ENCODE data around the gene LSP1.

LSP1 gene

GRCh38 chr11:1837171-1838076 lies 15.5 kb upstream of the LSP1 start:
- Histone ChIP-seq H3K4me1 (ENCODE audit: control insufficient read depth in 1 of 2, insufficient read depth in 2 of 2, low read length in 2 of 2) (peaks cover 15% of the 10 kb centered on the region in 2 experiments), H3K27me3 (ENCODE audit: insufficient read depth, low read length) (no peaks in the 10 kb centered on the region), H2AFZ (ENCODE audit: insufficient read depth, low read length, poor library complexity) (no peak overlapping the region), H3K4ac (ENCODE audit: low read depth, low read length) (no peak overlapping the region), H4K8ac (ENCODE audit: low read depth, low read length) (no peak overlapping the region), H3K4me2 (ENCODE audit: low read length) (no peak overlapping the region), H3K36me3 (ENCODE audit: control insufficient read depth in 1 of 2, insufficient read depth in 2 of 2, low read length in 2 of 2) (no peaks in the 10 kb centered on the region), H3K23ac (ENCODE audit: low read length) (no peak overlapping the region), H3K14ac (ENCODE audit: low read length) (peak overlapping the region; percentile 19), H3K9ac (ENCODE audit: low read length) (no peak overlapping the region), H2BK5ac (ENCODE audit: low read depth, low read length, poor library complexity) (no peak overlapping the region), H2BK120ac (ENCODE audit: insufficient read depth, low read length, poor library complexity) (no peak overlapping the region), H2AK5ac (ENCODE audit: low read length) (peak overlapping the region; percentile 80), H3K27ac (ENCODE audit: low read depth, low read length) (no peak overlapping the region), H3K79me2 (ENCODE audit: control insufficient read depth, insufficient read depth, low read length, poor library complexity) (peaks cover 3% of the 10 kb centered on the region), H2BK12ac (ENCODE audit: low read length) (no peak overlapping the region), H4K12ac (ENCODE audit: low read depth, low read length) (no peak overlapping the region), H3K18ac (ENCODE audit: low read length) (no peak overlapping the region), H3K9me3 (ENCODE audit: insufficient read depth, low read depth, low read length) (no peaks in the 10 kb centered on the region), H4K91ac (ENCODE audit: low read depth, low read length) (peak overlapping the region; percentile 42), H3K79me1 (ENCODE audit: low read length) (peaks cover 16% of the 10 kb centered on the region), H3K4me3 (ENCODE audit: low read depth, low read length) (no peak overlapping the region)
- WGBS (ENCODE audit: extremely low coverage, insufficient coverage, insufficient read length): no CpG with 5 or more reads among the region's 38 CpGs
- peak; percentile 83 for DNase-seq

- Histone ChIP-seq H3K23ac (ENCODE audit: low read length) (no peak overlapping the region), H3K79me1 (ENCODE audit: low read length) (peaks cover 16% of the 10 kb centered on the region), H3K4me1 (ENCODE audit: control insufficient read depth in 1 of 2, insufficient read depth in 2 of 2, low read length in 2 of 2) (peaks cover 15% of the 10 kb centered on the region in 2 experiments), H2AK5ac (ENCODE audit: low read length) (peak overlapping the region; percentile 34), H2BK5ac (ENCODE audit: low read depth, low read length, poor library complexity) (no peak overlapping the region), H3K36me3 (ENCODE audit: control insufficient read depth in 1 of 2, insufficient read depth in 2 of 2, low read length in 2 of 2) (no peaks in the 10 kb centered on the region), H2BK120ac (ENCODE audit: insufficient read depth, low read length, poor library complexity) (no peak overlapping the region), H3K4me2 (ENCODE audit: low read length) (no peak overlapping the region), H4K91ac (ENCODE audit: low read depth, low read length) (peak overlapping the region; percentile 41), H3K18ac (ENCODE audit: low read length) (no peak overlapping the region), H4K12ac (ENCODE audit: low read depth, low read length) (no peak overlapping the region), H3K9me3 (ENCODE audit: insufficient read depth, low read depth, low read length) (no peaks in the 10 kb centered on the region), H2BK12ac (ENCODE audit: low read length) (peak overlapping the region; percentile 33), H2AFZ (ENCODE audit: insufficient read depth, low read length, poor library complexity) (no peak overlapping the region), H3K4me3 (ENCODE audit: low read depth, low read length) (no peak overlapping the region), H3K79me2 (ENCODE audit: control insufficient read depth, insufficient read depth, low read length, poor library complexity) (peaks cover 3% of the 10 kb centered on the region), H3K27ac (ENCODE audit: low read depth, low read length) (no peak overlapping the region), H3K9ac (ENCODE audit: low read length) (no peak overlapping the region), H3K27me3 (ENCODE audit: insufficient read depth, low read length) (no peaks in the 10 kb centered on the region), H4K8ac (ENCODE audit: low read depth, low read length) (no peak overlapping the region), H3K14ac (ENCODE audit: low read length) (no peak overlapping the region), H3K4ac (ENCODE audit: low read depth, low read length) (no peak overlapping the region)
- no CpG with 5 or more reads among the region's 17 CpGs for WGBS (ENCODE audit: extremely low coverage, insufficient coverage, insufficient read length)
- DNase-seq: no peak
These were observed 14.8 kb upstream of the LSP1 start for GRCh38 chr11:1838077-1838425.

- DNase-seq: no peak
- peaks cover 12 to 14% of the 10 kb centered on the region in 2 experiments for H3K4me1 ChIP-seq (ENCODE audit: control insufficient read depth in 1 of 2, insufficient read depth in 2 of 2, low read length in 2 of 2)
- no peak within 1 kb of the TSS for H3K4me2 ChIP-seq (ENCODE audit: low read length)
- H3K14ac ChIP-seq (ENCODE audit: low read length): no peak within 1 kb of the TSS
- no peaks in the 10 kb centered on the region for H3K27me3 ChIP-seq (ENCODE audit: insufficient read depth, low read length)
- H3K4ac ChIP-seq (ENCODE audit: low read depth, low read length): no peak within 1 kb of the TSS
- no peak within 1 kb of the TSS for H4K8ac ChIP-seq (ENCODE audit: low read depth, low read length)
- H3K9me3 ChIP-seq (ENCODE audit: insufficient read depth, low read depth, low read length): no peaks in the 10 kb centered on the region
- peaks cover 15% of the 10 kb centered on the region for H3K79me1 ChIP-seq (ENCODE audit: low read length)
- H2AFZ ChIP-seq (ENCODE audit: insufficient read depth, low read length, poor library complexity): no peak within 1 kb of the TSS
- peak within 1 kb of the TSS; percentile 41 for H4K91ac ChIP-seq (ENCODE audit: low read depth, low read length)
- H2BK120ac ChIP-seq (ENCODE audit: insufficient read depth, low read length, poor library complexity): no peak within 1 kb of the TSS
- no peak within 1 kb of the TSS for H3K23ac ChIP-seq (ENCODE audit: low read length)
- H2BK5ac ChIP-seq (ENCODE audit: low read depth, low read length, poor library complexity): no peak within 1 kb of the TSS
- no peak within 1 kb of the TSS for H3K4me3 ChIP-seq (ENCODE audit: low read depth, low read length)
- no CpG with 5 or more reads among the region's 32 CpGs for WGBS (ENCODE audit: extremely low coverage, insufficient coverage, insufficient read length)
- no peak within 1 kb of the TSS for H4K12ac ChIP-seq (ENCODE audit: low read depth, low read length)
- peaks cover 3% of the 10 kb centered on the region for H3K79me2 ChIP-seq (ENCODE audit: control insufficient read depth, insufficient read depth, low read length, poor library complexity)
- no peak within 1 kb of the TSS for H3K18ac ChIP-seq (ENCODE audit: low read length)
- H3K27ac ChIP-seq (ENCODE audit: low read depth, low read length): no peak within 1 kb of the TSS
- H3K9ac ChIP-seq (ENCODE audit: low read length): no peak within 1 kb of the TSS
- peak within 1 kb of the TSS; percentile 35 for H2BK12ac ChIP-seq (ENCODE audit: low read length)
- H3K36me3 ChIP-seq (ENCODE audit: control insufficient read depth in 1 of 2, insufficient read depth in 2 of 2, low read length in 2 of 2): no peaks in the 10 kb centered on the region
- H2AK5ac ChIP-seq (ENCODE audit: low read length): peak within 1 kb of the TSS; percentile 34
These were observed 14.3 kb upstream of the LSP1 start, which contains the start of gene TNNI2 for GRCh38 chr11:1838426-1839144. TNNI2 (plus strand) TSS chr11:1838981; CDS start chr11:1839697, 716 bp downstream.

GRCh38 chr11:1839204-1839923 lies 13.5 kb upstream of the LSP1 start:
- peaks cover 10% of the 10 kb centered on the region for H3K79me1 ChIP-seq (ENCODE audit: low read length)
- H3K4me1 ChIP-seq (ENCODE audit: control insufficient read depth in 1 of 2, insufficient read depth in 2 of 2, low read length in 2 of 2): peaks cover 5 to 7% of the 10 kb centered on the region in 2 experiments
- H2AFZ ChIP-seq (ENCODE audit: insufficient read depth, low read length, poor library complexity): no peak overlapping the region
- H3K4me3 ChIP-seq (ENCODE audit: low read depth, low read length): no peak overlapping the region
- no CpG with 5 or more reads among the region's 12 CpGs for WGBS (ENCODE audit: extremely low coverage, insufficient coverage, insufficient read length)
- no peaks in the 10 kb centered on the region for H3K27me3 ChIP-seq (ENCODE audit: insufficient read depth, low read length)
- H3K14ac ChIP-seq (ENCODE audit: low read length): no peak overlapping the region
- no peak overlapping the region for H4K8ac ChIP-seq (ENCODE audit: low read depth, low read length)
- H3K27ac ChIP-seq (ENCODE audit: low read depth, low read length): no peak overlapping the region
- no peak overlapping the region for H2BK120ac ChIP-seq (ENCODE audit: insufficient read depth, low read length, poor library complexity)
- no peaks in the 10 kb centered on the region for H3K36me3 ChIP-seq (ENCODE audit: control insufficient read depth in 1 of 2, insufficient read depth in 2 of 2, low read length in 2 of 2)
- no peaks in the 10 kb centered on the region for H3K9me3 ChIP-seq (ENCODE audit: insufficient read depth, low read depth, low read length)
- DNase-seq: no peak
- H3K4ac ChIP-seq (ENCODE audit: low read depth, low read length): no peak overlapping the region
- no peak overlapping the region for H3K9ac ChIP-seq (ENCODE audit: low read length)
- H3K79me2 ChIP-seq (ENCODE audit: control insufficient read depth, insufficient read depth, low read length, poor library complexity): no peaks in the 10 kb centered on the region
- H2AK5ac ChIP-seq (ENCODE audit: low read length): no peak overlapping the region
- no peak overlapping the region for H3K4me2 ChIP-seq (ENCODE audit: low read length)
- H4K91ac ChIP-seq (ENCODE audit: low read depth, low read length): no peak overlapping the region
- no peak overlapping the region for H3K18ac ChIP-seq (ENCODE audit: low read length)
- no peak overlapping the region for H2BK5ac ChIP-seq (ENCODE audit: low read depth, low read length, poor library complexity)
- no peak overlapping the region for H3K23ac ChIP-seq (ENCODE audit: low read length)
- no peak overlapping the region for H4K12ac ChIP-seq (ENCODE audit: low read depth, low read length)
- no peak overlapping the region for H2BK12ac ChIP-seq (ENCODE audit: low read length)
